Measurements from ENCODE around the gene SCRG1.

The SCRG1 gene

DNA sequence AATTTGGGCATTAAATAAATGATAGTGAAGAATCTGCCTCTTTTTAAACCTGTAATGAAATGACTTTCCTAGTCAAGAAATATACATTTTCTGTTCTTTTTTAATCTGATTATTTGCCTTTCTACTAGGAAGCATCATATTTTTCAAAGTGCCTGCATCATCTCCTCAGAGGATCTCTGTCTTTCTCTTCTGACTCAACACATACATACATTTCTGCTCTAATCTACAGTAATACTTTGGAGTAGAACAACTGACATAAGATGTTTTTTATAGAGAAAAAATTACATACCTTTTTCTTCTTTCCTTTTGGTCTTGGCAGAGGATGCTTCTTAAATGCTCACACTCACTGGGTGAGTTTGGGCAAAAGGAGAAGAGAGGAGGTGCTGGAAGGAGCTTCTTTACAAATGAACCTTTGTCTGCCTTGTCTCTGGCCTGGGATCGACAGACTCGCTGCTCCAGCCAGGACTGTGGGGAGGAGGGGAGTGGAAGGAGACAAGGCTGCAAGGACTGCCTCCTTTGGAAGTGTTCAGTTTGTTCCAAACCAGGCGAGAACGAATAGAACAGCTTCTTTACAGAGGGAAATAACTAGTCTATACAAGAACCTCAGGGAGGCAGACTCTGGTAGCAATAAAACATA, at the start of gene SCRG1:
TSS of gene SCRG1 (minus strand) at position 338 of the 637 bp plus-strand sequence. CDS start 7,702 bp downstream, outside the sequence.
- no peak for DNase-seq (ENCODE audit: low read depth in 3 of 3)

- no peak for DNase-seq (ENCODE audit: low read depth in 3 of 3)
Measured at GRCh38 chr4:173448103-173448502, 49.2 kb upstream of the SCRG1 start.

- DNase-seq (ENCODE audit: low read depth in 3 of 3) = no peak
Measured at GRCh38 chr4:173446416-173446815, 47.5 kb upstream of the SCRG1 start.

- no peak for DNase-seq (ENCODE audit: low read depth in 3 of 3)
Measured at GRCh38 chr4:173443121-173443520, 44.2 kb upstream of the SCRG1 start.

DNA sequence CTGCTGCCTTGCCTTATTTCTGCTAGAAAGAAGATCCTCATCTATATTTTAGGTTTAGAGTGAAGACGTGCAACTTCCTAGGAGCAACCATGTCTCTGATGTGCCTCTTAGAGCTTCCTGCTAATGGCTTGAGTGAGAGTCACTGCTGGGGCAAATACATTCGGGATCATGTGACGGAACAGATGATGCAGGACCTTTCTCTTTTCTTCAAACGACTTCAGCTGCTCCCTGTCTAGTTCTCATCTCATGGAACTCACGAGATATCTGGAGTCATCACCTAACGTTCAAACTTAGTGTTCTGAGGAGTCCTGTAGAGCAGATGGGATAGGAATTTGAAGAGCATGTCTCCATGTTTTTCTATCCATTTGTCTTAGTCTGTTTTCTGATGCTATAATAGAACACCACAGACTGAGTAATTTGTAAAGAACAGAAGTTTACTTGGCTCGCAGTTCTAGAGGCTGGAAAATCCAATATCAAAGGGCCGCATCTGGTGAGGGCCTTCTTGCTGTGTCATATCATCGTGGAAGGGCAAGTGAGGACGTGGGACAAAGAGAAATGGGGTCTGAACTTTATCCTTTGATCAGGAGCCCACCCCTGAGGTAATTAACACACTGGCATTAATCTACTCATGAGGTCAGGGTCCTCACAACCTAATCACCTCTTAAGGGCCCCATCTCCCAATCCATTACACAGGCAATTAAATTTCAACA, 43.5 kb upstream of the SCRG1 start:
- DNase-seq (ENCODE audit: low read depth in 3 of 3) = no peak

DNA sequence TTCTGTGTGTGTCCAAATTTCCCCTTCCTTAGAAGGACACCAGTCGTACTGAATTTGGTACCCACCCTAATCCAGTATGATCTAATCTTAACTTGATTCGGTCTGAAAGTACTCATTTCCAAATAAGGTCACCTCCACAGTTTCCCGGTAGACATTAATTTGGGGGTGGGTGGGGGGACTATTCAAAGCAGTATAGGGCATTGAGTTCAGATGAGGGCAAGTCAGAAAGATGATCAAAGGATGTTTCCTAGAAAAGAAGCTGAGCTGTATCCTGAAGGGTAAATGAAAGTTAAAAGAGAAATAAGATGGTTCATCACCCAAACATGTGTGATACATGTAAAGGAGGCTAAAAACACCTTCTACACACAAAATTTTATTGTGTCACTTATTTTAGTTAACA, 42.0 kb upstream of the SCRG1 start:
- DNase-seq (ENCODE audit: low read depth in 3 of 3) = no peak

GRCh38 chr4:173436771-173437265, 37.9 kb upstream of the SCRG1 start:
- no peak for DNase-seq (ENCODE audit: low read depth in 3 of 3)

GRCh38 chr4:173436149-173436579, 37.2 kb upstream of the SCRG1 start:
- DNase-seq (ENCODE audit: low read depth in 3 of 3) = no peak

- DNase-seq (ENCODE audit: low read depth in 3 of 3) = no peak
Measured at GRCh38 chr4:173434231-173434630, 35.3 kb upstream of the SCRG1 start.

- no peak for DNase-seq (ENCODE audit: low read depth in 3 of 3)
Measured at GRCh38 chr4:173433447-173433846, 34.5 kb upstream of the SCRG1 start.

GRCh38 chr4:173432430-173432829, 33.5 kb upstream of the SCRG1 start:
- no peak for DNase-seq (ENCODE audit: low read depth in 3 of 3)

GRCh38 chr4:173426064-173426463, 27.1 kb upstream of the SCRG1 start:
- no peak for DNase-seq (ENCODE audit: low read depth in 3 of 3)

GRCh38 chr4:173424899-173425805, 26.2 kb upstream of the SCRG1 start:
- DNase-seq (ENCODE audit: low read depth in 3 of 3) = no peak

DNA sequence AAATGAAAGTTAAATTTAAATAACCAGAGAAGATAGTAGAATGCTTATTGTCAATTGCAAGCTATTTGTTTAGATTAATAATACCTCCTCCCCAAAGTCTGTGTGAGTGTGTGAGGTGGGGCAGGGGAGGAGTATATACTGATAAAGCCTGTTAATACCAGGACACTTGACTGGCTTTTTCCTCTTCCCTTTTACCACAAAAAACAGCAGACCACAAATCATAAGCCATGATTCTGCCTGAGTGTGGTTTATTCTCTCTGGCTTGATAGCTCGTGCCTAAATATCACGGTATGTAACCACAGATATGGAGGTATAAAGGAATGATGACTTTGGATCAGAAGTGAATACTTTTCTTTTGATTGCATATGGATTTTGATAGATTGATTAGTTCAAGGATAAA, 21.9 kb upstream of the SCRG1 start:
- DNase-seq (ENCODE audit: low read depth in 3 of 3) = no peak

GRCh38 chr4:173420324-173420752, 21.4 kb upstream of the SCRG1 start:
- DNase-seq (ENCODE audit: low read depth in 3 of 3) = no peak

GRCh38 chr4:173418639-173419038, 19.7 kb upstream of the SCRG1 start:
- DNase-seq (ENCODE audit: low read depth in 3 of 3) = no peak

DNA sequence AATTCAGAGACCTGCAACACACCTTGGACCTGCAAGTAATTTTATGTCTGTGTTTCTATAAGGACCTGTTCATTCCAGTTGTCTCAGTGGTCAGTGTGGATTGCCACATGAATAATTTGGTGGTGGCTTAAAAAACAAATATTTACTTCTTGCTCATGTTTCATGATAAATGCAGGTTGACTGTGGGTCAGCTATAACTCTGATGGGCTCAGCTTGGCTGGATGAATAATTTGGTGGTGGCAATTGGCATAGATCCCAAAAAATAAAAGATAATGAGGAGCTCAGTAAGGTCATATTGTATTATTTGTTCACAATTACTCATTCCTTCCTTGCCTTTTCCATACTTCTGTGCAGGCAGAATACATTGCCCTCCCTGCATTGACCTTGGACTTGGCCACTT, 18.9 kb upstream of the SCRG1 start:
- no peak for DNase-seq (ENCODE audit: low read depth in 3 of 3)

- no peak for DNase-seq (ENCODE audit: low read depth in 3 of 3)
Measured at GRCh38 chr4:173415885-173416653, 17.2 kb upstream of the SCRG1 start.

- no peak for DNase-seq (ENCODE audit: low read depth in 3 of 3)
Measured at GRCh38 chr4:173415092-173415491, 16.2 kb upstream of the SCRG1 start.

DNA sequence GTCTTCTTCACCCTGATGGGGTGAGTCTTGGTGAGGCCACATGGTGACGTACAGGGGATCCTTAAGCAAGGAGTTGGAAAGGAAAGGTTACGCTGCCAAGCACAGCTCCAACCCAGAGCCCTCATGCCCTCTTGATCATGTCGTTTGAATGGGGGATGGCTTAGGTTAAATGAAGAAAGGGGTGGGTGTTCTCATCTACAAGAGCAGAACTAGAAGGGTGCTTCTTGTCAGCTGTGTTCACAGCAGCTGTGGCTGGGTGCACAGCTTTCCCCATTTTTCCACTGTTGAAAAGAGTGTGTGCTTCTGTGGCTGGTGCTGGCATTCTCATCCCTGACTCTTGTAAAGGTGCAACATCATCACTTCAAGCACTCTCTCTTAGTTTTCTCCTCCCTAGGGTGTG, 15.5 kb upstream of the SCRG1 start:
- DNase-seq (ENCODE audit: low read depth in 3 of 3) = no peak

DNA sequence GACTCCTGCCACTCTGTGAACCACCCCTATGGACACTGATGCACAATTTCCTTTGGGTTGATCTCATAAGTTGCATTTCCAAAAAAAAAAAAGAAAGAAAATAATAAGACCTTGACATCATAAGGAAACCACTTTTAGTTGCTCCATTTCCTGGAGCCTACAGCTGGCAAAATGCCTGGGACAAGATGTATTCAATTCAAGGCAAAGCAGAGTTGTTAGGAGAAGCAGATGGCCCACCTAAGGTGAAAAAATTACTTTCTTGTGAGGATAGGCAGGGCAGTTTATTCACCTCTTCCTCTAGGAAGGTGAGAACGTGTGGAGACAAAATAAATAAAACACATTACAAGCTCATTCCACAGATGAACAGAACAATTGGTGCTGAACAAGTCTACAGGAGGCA, 14.1 kb upstream of the SCRG1 start:
- no peak for DNase-seq (ENCODE audit: low read depth in 3 of 3)

All from stimulated activated CD4-positive, alpha-beta T cell treated with anti-CD3 and anti-CD28 coated beads, TNF-alpha, amount 100 ng/mL, for 4 hours (primary cell).